MM.1S (cell line): Measurements from ENCODE around the gene SDHC.

Source experiments
- DNase-seq: peaks from one replicate; pipeline ENCODE4 v3.0.0-alpha.2; 2015
- H2AFZ ChIP-seq: fragments of 300-600 bp; sonication (generic); 2 replicates; pipeline ENCODE4 v1.6.0; 2016; ENCODE audit warnings: antibody characterized with exemption, low read length
- H3F3A ChIP-seq: fragments of 300-600 bp; sonication (generic); 2 replicates; pipeline ENCODE4 v1.6.1; 2016; ENCODE audit warnings: mild to moderate bottlenecking, antibody characterized with exemption, low read length, moderate library complexity, mixed read lengths; ENCODE audit not compliant: insufficient read depth
- H3K27ac ChIP-seq: fragments of 300-600 bp; sonication (generic); 2 replicates; pipeline ENCODE4 v1.5.1; 2016; ENCODE audit warnings: mild to moderate bottlenecking, low read length
- H3K27me3 ChIP-seq: fragments of 300-600 bp; sonication (generic); replicated peaks from 2 replicates; pipeline ENCODE4 v1.6.0; 2016; ENCODE audit warnings: low read length; ENCODE audit not compliant: insufficient read depth
- H3K36me3 ChIP-seq: fragments of 300-600 bp; sonication (generic); replicated peaks from 2 replicates; pipeline ENCODE4 v1.6.1; 2016; ENCODE audit warnings: mild to moderate bottlenecking, low read length, mixed read lengths; ENCODE audit not compliant: insufficient read depth
- H3K4me1 ChIP-seq: fragments of 300-600 bp; sonication (generic); 2 replicates; pipeline ENCODE4 v1.6.1; 2016; ENCODE audit warnings: low read length, mixed read lengths
- H3K4me2 ChIP-seq: fragments of 300-600 bp; sonication (generic); 2 replicates; pipeline ENCODE4 v1.6.0; 2016; ENCODE audit warnings: low read depth, low read length
- H3K4me3 ChIP-seq: fragments of 300-600 bp; sonication (generic); 2 replicates; pipeline ENCODE4 v1.5.1; 2016; ENCODE audit warnings: low read length, mixed read lengths
- H3K79me2 ChIP-seq: fragments of 300-600 bp; sonication (generic); 2 replicates; pipeline ENCODE4 v1.6.1; 2016; ENCODE audit warnings: mixed run types, low read length, mixed read lengths
- H3K9ac ChIP-seq: fragments of 300-600 bp; sonication (generic); 2 replicates; pipeline ENCODE4 v1.6.1; 2016; ENCODE audit warnings: low read length, mixed read lengths
- H3K9me2 ChIP-seq: fragments of 300-600 bp; sonication (generic); replicated peaks from 2 replicates; pipeline ENCODE4 v1.6.1; 2016; ENCODE audit warnings: mild to moderate bottlenecking, low read length, mixed read lengths; ENCODE audit not compliant: insufficient read depth
- H3K9me3 ChIP-seq: fragments of 300-600 bp; sonication (generic); replicated peaks from 2 replicates; pipeline ENCODE4 v1.6.1; 2016; ENCODE audit warnings: mild to moderate bottlenecking, low read length, mixed read lengths; ENCODE audit not compliant: insufficient read depth
- H4K20me1 ChIP-seq: fragments of 300-600 bp; sonication (generic); 2 replicates; pipeline ENCODE4 v1.6.1; 2016; ENCODE audit warnings: mild to moderate bottlenecking, low read length, moderate library complexity, mixed read lengths; ENCODE audit not compliant: insufficient read depth
- CTCF ChIP-seq: fragments of 300-600 bp; sonication (generic); IDR thresholded peaks from 2 replicates; pipeline ENCODE4 v1.5.1; 2016; ENCODE audit warnings: antibody characterized with exemption, low read length, mixed read lengths
- EZH2 ChIP-seq: fragments of 300-600 bp; sonication (generic); optimal IDR thresholded peaks from 2 replicates; pipeline ENCODE3; 2017; ENCODE audit warnings: low read depth, mild to moderate bottlenecking, antibody characterized with exemption, low read length, mixed read lengths
- EZH2phosphoT487 ChIP-seq: fragments of 300-600 bp; sonication (generic); IDR thresholded peaks from 2 replicates; pipeline ENCODE4 v1.6.1; 2018; ENCODE audit warnings: antibody characterized with exemption, low read length

The SDHC gene

GRCh38 chr1:161359291-161359690 lies 45.1 kb downstream of the SDHC start:
- Histone ChIP-seq H4K20me1 (no peaks in the 10 kb centered on the region), H3K4me2 (no peak overlapping the region), H3K36me3 (no peaks in the 10 kb centered on the region; the same call in 1 of the 2 replicates), H3K79me2 (no peaks in the 10 kb centered on the region; the same call in 1 of the 2 replicates), H2AFZ (no peak overlapping the region), H3F3A (no peaks in the 10 kb centered on the region), H3K9me3 (no peaks in the 10 kb centered on the region), H3K27ac (no peak overlapping the region), H3K4me3 (no peak overlapping the region), H3K4me1 (no peaks in the 10 kb centered on the region), H3K9ac (no peak overlapping the region), H3K27me3 (no peaks in the 10 kb centered on the region), H3K9me2 (no peaks in the 10 kb centered on the region)
- TF ChIP-seq CTCF, result no peak
- TF ChIP-seq EZH2, result no peak
- no peak for TF ChIP-seq EZH2phosphoT487
- no peak for DNase-seq

GRCh38 chr1:161364332-161364731 lies 50.2 kb downstream of the SDHC start:
- TF ChIP-seq EZH2 (no peak), CTCF (no peak), EZH2phosphoT487 (no peak)
- H3K27ac ChIP-seq, result no peak overlapping the region
- no peak overlapping the region for H3K4me3 ChIP-seq
- H2AFZ ChIP-seq, result no peak overlapping the region
- no peaks in the 10 kb centered on the region for H3K9me3 ChIP-seq
- H3K36me3 ChIP-seq, result no peaks in the 10 kb centered on the region; the same call in 1 of the 2 replicates
- no peak overlapping the region for H3K9ac ChIP-seq
- no peak overlapping the region for H3K4me2 ChIP-seq
- H3K79me2 ChIP-seq, result no peaks in the 10 kb centered on the region; the same call in 1 of the 2 replicates
- no peaks in the 10 kb centered on the region for H3F3A ChIP-seq
- H3K4me1 ChIP-seq, result peaks cover 5% of the 10 kb centered on the region; the same call in 1 of the 2 replicates
- no peaks in the 10 kb centered on the region for H3K9me2 ChIP-seq
- no peaks in the 10 kb centered on the region for H3K27me3 ChIP-seq
- no peak for DNase-seq
- H4K20me1 ChIP-seq, result no peaks in the 10 kb centered on the region

- H3K9me3 ChIP-seq, result no peaks in the 10 kb centered on the region
- H3K4me3 ChIP-seq, result no peak overlapping the region
- no peak for DNase-seq
- H3K27me3 ChIP-seq, result no peaks in the 10 kb centered on the region
- no peak overlapping the region for H3K4me2 ChIP-seq
- H3K9ac ChIP-seq, result no peak overlapping the region
- H3K9me2 ChIP-seq, result no peaks in the 10 kb centered on the region
- H3K27ac ChIP-seq, result no peak overlapping the region
- H2AFZ ChIP-seq, result no peak overlapping the region
- peaks cover 5% of the 10 kb centered on the region; the same call in 1 of the 2 replicates for H3K4me1 ChIP-seq
- TF ChIP-seq EZH2 (no peak), EZH2phosphoT487 (no peak), CTCF (no peak)
- no peaks in the 10 kb centered on the region for H3K79me2 ChIP-seq
- H3F3A ChIP-seq, result no peaks in the 10 kb centered on the region
- no peaks in the 10 kb centered on the region; the same call in 1 of the 2 replicates for H3K36me3 ChIP-seq
- no peaks in the 10 kb centered on the region for H4K20me1 ChIP-seq
These were observed 51.0 kb downstream of the SDHC start for GRCh38 chr1:161365207-161365606.
